ENCODE results near the gene VCPKMT.

The VCPKMT gene

GRCh38 chr14:50122291-50122690, 5.9 kb upstream of the VCPKMT start:
- no peak overlapping the region for H3K4me3 ChIP-seq (ENCODE audit: insufficient read depth, low read length, poor library complexity, severe bottlenecking)
- no peak overlapping the region for H3K4me2 ChIP-seq (ENCODE audit: low read depth, low read length, poor library complexity, severe bottlenecking)
- no peaks in the 10 kb centered on the region for H3K9me3 ChIP-seq (ENCODE audit: insufficient read depth, low read length)
- no peak overlapping the region for H3K27ac ChIP-seq (ENCODE audit: low read depth, low read length)
- H3F3A ChIP-seq (ENCODE audit: insufficient read depth): peaks cover 18% of the 10 kb centered on the region
- H3K79me2 ChIP-seq (ENCODE audit: insufficient read depth, low read length): no peaks in the 10 kb centered on the region
- H3K9ac ChIP-seq (ENCODE audit: low read length): no peak overlapping the region
- no peak overlapping the region for H2AFZ ChIP-seq (ENCODE audit: low read depth, low read length, severe bottlenecking)
- no peaks in the 10 kb centered on the region for H4K20me1 ChIP-seq (ENCODE audit: low read depth, low read length)
- TF ChIP-seq EZH2phosphoT487 (conservative IDR thresholded peaks at IDR 0.05; ENCODE audit: low read length): no peak
- TF ChIP-seq, protein P1, sequence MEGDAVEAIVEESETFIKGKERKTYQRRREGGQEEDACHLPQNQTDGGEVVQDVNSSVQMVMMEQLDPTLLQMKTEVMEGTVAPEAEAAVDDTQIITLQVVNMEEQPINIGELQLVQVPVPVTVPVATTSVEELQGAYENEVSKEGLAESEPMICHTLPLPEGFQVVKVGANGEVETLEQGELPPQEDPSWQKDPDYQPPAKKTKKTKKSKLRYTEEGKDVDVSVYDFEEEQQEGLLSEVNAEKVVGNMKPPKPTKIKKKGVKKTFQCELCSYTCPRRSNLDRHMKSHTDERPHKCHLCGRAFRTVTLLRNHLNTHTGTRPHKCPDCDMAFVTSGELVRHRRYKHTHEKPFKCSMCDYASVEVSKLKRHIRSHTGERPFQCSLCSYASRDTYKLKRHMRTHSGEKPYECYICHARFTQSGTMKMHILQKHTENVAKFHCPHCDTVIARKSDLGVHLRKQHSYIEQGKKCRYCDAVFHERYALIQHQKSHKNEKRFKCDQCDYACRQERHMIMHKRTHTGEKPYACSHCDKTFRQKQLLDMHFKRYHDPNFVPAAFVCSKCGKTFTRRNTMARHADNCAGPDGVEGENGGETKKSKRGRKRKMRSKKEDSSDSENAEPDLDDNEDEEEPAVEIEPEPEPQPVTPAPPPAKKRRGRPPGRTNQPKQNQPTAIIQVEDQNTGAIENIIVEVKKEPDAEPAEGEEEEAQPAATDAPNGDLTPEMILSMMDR (IDR thresholded peaks at IDR 0.05; ENCODE audit: insufficient read depth, low read length, poor library complexity, severe bottlenecking): no peak
- no peaks in the 10 kb centered on the region for H3K27me3 ChIP-seq (ENCODE audit: low read length)
- no peaks in the 10 kb centered on the region for H3K9me2 ChIP-seq (replicated peaks; ENCODE audit: insufficient read depth, low read length)
- H3K36me3 ChIP-seq (ENCODE audit: low read length): peaks cover 9% of the 10 kb centered on the region; the same call in 1 of the 2 replicates

DNA sequence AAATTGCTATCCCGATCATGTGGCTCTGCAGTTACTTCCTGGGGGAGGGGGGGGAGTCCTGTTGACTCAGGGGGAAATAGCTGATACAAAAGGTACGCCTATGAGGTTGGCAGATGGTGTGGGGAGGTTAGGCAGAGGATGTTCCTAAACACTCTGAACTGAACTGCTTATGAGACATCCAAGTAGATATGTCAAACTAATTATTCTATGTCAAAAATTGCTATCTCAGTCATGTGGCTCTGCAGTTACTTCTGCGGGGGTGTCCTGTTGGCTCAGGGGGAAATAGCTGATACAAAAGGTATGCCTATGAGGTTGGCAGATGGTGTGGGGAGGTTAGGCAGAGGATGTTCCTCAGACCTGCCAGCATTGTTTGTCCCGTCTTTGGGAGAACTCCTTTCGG, 5.1 kb upstream of the VCPKMT start:
- H3F3A ChIP-seq (ENCODE audit: insufficient read depth): peaks cover 25% of the 10 kb centered on the region
- H3K79me2 ChIP-seq (ENCODE audit: insufficient read depth, low read length): no peaks in the 10 kb centered on the region
- no peaks in the 10 kb centered on the region for H3K9me2 ChIP-seq (replicated peaks; ENCODE audit: insufficient read depth, low read length)
- H4K20me1 ChIP-seq (ENCODE audit: low read depth, low read length): no peaks in the 10 kb centered on the region
- no peak overlapping the region for H2AFZ ChIP-seq (ENCODE audit: low read depth, low read length, severe bottlenecking)
- H3K36me3 ChIP-seq (ENCODE audit: low read length): peaks cover 9% of the 10 kb centered on the region; the same call in 1 of the 2 replicates
- H3K9ac ChIP-seq (ENCODE audit: low read length): no peak overlapping the region
- TF ChIP-seq, protein P1 (IDR thresholded peaks at IDR 0.05; ENCODE audit: insufficient read depth, low read length, poor library complexity, severe bottlenecking): no peak
- TF ChIP-seq EZH2phosphoT487 (conservative IDR thresholded peaks at IDR 0.05; ENCODE audit: low read length): no peak
- no peaks in the 10 kb centered on the region for H3K27me3 ChIP-seq (ENCODE audit: low read length)
- no peak overlapping the region for H3K27ac ChIP-seq (ENCODE audit: low read depth, low read length)
- H3K9me3 ChIP-seq (ENCODE audit: insufficient read depth, low read length): no peaks in the 10 kb centered on the region
- H3K4me3 ChIP-seq (ENCODE audit: insufficient read depth, low read length, poor library complexity, severe bottlenecking): no peak overlapping the region
- no peak overlapping the region for H3K4me2 ChIP-seq (ENCODE audit: low read depth, low read length, poor library complexity, severe bottlenecking)

DNA sequence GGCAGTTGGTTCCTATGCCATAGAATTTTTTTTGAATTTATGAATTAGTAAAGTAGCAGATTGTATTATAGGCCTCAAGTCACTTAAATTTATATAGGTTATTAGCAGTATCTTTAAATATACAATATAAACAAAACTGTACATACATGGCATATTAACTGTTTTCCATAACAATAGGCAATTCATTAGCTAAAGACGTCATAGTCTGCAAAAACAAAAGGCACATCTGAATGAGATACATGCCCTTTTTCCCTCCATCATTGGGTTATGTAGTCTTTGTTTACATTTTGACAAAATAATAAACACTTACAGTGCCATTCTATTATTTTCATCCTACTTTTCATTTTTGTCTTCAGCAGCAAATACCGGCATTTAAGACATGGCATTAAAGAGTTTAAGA, 1.1 kb upstream of the VCPKMT start:
- Histone ChIP-seq H3K79me2 (ENCODE audit: insufficient read depth, low read length) (peaks cover 34% of the 10 kb centered on the region), H3K9me2 (replicated peaks; ENCODE audit: insufficient read depth, low read length) (no peaks in the 10 kb centered on the region), H3F3A (ENCODE audit: insufficient read depth) (peaks cover 51% of the 10 kb centered on the region), H3K36me3 (ENCODE audit: low read length) (peaks cover 20% of the 10 kb centered on the region; the same call in 1 of the 2 replicates), H3K27ac (ENCODE audit: low read depth, low read length) (peak overlapping the region; percentile 86; the same call in 1 of the 2 replicates), H4K20me1 (ENCODE audit: low read depth, low read length) (no peaks in the 10 kb centered on the region), H2AFZ (ENCODE audit: low read depth, low read length, severe bottlenecking) (peak overlapping the region; percentile 35), H3K27me3 (ENCODE audit: low read length) (no peaks in the 10 kb centered on the region), H3K4me2 (ENCODE audit: low read depth, low read length, poor library complexity, severe bottlenecking) (peak overlapping the region; percentile 89), H3K4me3 (ENCODE audit: insufficient read depth, low read length, poor library complexity, severe bottlenecking) (no peak overlapping the region), H3K9ac (ENCODE audit: low read length) (no peak overlapping the region), H3K9me3 (ENCODE audit: insufficient read depth, low read length) (no peaks in the 10 kb centered on the region)
- TF ChIP-seq, protein P1 (IDR thresholded peaks at IDR 0.05; ENCODE audit: insufficient read depth, low read length, poor library complexity, severe bottlenecking): no peak
- TF ChIP-seq EZH2phosphoT487 (conservative IDR thresholded peaks at IDR 0.05; ENCODE audit: low read length): no peak

Measured in SU-DHL-6 (cell line).